GM12875 (cell line): Measurements from ENCODE around the gene MGARP.

Experiments used
- H3K4me3 ChIP-seq: one replicate; pipeline ENCODE4 v1.5.1; 2011; ENCODE audit warnings: low read depth, low read length, control low read depth
- TF ChIP-seq, protein P1 (sequence below): IDR thresholded peaks from 2 replicates; pipeline ENCODE4 v1.5.1; 2011; ENCODE audit warnings: low read depth, mild to moderate bottlenecking, control low read depth, inconsistent platforms, low read length, moderate library complexity, borderline replicate concordance; ENCODE audit not compliant: insufficient read depth

Gene MGARP

DNA sequence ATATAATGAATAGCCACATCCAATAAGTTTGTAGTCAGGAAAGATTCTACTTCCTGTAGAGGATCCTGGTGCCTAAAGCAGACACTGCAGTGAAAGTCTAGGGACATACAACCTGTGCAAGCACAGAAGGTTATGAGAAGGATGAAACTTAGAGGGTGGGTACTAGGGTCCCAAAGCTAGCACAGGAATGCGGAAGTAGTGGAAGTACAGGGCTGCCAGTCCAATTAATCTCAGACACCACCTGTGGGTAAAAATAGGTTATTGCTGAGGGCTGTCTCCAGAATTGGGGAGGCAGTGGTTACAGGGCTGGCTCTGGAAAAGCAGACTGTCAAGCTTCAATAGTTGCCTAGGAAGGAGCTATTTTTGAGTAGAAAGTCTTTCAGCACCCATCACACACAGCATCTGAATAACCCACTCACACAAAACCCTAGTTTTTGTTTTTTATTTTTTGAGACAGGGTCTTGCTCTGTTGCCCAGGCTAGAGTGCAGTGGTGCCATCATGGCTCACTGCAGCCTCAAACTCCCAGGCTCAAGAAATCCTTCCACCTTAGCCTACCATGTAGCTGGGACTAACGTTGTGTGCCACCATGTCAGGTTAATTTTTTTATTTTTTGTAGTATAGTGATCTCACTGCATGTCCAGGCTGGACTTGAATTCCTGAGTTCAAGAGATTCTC, 52.2 kb downstream of the MGARP start:
- no peak overlapping the region for H3K4me3 ChIP-seq
- TF ChIP-seq, protein P1, sequence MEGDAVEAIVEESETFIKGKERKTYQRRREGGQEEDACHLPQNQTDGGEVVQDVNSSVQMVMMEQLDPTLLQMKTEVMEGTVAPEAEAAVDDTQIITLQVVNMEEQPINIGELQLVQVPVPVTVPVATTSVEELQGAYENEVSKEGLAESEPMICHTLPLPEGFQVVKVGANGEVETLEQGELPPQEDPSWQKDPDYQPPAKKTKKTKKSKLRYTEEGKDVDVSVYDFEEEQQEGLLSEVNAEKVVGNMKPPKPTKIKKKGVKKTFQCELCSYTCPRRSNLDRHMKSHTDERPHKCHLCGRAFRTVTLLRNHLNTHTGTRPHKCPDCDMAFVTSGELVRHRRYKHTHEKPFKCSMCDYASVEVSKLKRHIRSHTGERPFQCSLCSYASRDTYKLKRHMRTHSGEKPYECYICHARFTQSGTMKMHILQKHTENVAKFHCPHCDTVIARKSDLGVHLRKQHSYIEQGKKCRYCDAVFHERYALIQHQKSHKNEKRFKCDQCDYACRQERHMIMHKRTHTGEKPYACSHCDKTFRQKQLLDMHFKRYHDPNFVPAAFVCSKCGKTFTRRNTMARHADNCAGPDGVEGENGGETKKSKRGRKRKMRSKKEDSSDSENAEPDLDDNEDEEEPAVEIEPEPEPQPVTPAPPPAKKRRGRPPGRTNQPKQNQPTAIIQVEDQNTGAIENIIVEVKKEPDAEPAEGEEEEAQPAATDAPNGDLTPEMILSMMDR: peak; percentile 25; the same call in 1 of the 2 replicates

GRCh38 chr4:139223682-139224317, 56.2 kb downstream of the MGARP start:
- no peak overlapping the region for H3K4me3 ChIP-seq
- TF ChIP-seq, protein P1: no peak

- TF ChIP-seq, protein P1: no peak
- H3K4me3 ChIP-seq: no peak overlapping the region
These were observed 57.8 kb downstream of the MGARP start for GRCh38 chr4:139222215-139222614.

DNA sequence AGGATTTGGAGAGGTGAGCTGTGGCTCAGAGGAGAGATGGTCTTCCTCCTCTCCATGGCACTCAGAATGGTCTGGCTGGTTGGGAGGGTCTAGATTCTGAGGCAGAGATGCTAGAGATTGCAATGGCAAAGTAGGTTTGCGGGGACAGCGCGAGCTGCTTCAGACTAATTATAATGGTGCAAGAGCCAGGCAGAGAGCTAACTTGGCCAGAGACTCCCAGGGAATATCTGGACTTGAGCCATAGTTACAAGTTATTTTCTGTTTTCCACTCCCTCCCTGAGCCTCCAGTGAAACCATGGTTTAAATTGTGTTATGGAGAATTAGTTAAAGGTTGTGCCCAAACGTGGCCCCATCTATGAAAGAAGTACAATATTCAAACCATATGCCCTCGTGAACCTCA, 58.3 kb downstream of the MGARP start:
- TF ChIP-seq, protein P1: no peak
- H3K4me3 ChIP-seq: no peak overlapping the region

- TF ChIP-seq, protein P1: no peak
- no peak overlapping the region for H3K4me3 ChIP-seq
These were observed 60.5 kb downstream of the MGARP start for GRCh38 chr4:139219450-139220055.
